HG03521 (cell line): Measurements from ENCODE around the gene LAMTOR1.
"Not testable (repeated sequence)": the region's sequence is repeated elsewhere in the genome, so short reads cannot be mapped to it uniquely, and the experiment has no call there.

Experiments used
- ATAC-seq: cut with Tn5 transposase; IDR thresholded peaks from one replicate; pipeline ENCODE4 v1.9.1; 2021; ENCODE audit warnings: mild to moderate bottlenecking, moderate library complexity; ENCODE audit not compliant: unreplicated experiment

Gene LAMTOR1

GRCh38 chr11:72102946-72103753 is at the start of gene LAMTOR1:
Gene LAMTOR1, minus strand, starts transcription at chr11:72103297. Its CDS starts 73 bp downstream, at chr11:72103224.
- peak; percentile 84 for ATAC-seq

- ATAC-seq: no peak
Observed at GRCh38 chr11:72150882-72151281, 47.8 kb upstream of the LAMTOR1 start.

GRCh38 chr11:72146625-72147024 is 43.5 kb upstream of the LAMTOR1 start:
- ATAC-seq: no peak

- no peak for ATAC-seq
Observed at GRCh38 chr11:72144807-72145565, 41.9 kb upstream of the LAMTOR1 start.

GRCh38 chr11:72142543-72142942 is 39.4 kb upstream of the LAMTOR1 start:
- ATAC-seq: not testable (repeated sequence)

GRCh38 chr11:72142086-72142485 is 39.0 kb upstream of the LAMTOR1 start:
- ATAC-seq: not testable (repeated sequence)

- ATAC-seq: no peak
Observed at GRCh38 chr11:72141066-72141465, 38.0 kb upstream of the LAMTOR1 start.

- no peak for ATAC-seq
Observed at GRCh38 chr11:72140661-72141060, 37.6 kb upstream of the LAMTOR1 start.

GRCh38 chr11:72139500-72139899 is 36.4 kb upstream of the LAMTOR1 start:
- ATAC-seq: no peak

- ATAC-seq: no peak
Observed at GRCh38 chr11:72138821-72139390, 35.8 kb upstream of the LAMTOR1 start.

GRCh38 chr11:72136684-72137262 is 33.7 kb upstream of the LAMTOR1 start:
- no peak for ATAC-seq

- no peak for ATAC-seq
Observed at GRCh38 chr11:72135891-72136683, 33.0 kb upstream of the LAMTOR1 start.

- ATAC-seq: not testable (repeated sequence)
Observed at GRCh38 chr11:72135473-72135872, 32.4 kb upstream of the LAMTOR1 start, which contains the start of gene FOLR3. Gene FOLR3, plus strand, starts transcription at chr11:72135725. Its CDS starts 228 bp downstream, at chr11:72135953.

GRCh38 chr11:72132646-72133045 is 29.5 kb upstream of the LAMTOR1 start:
- ATAC-seq: no peak

- ATAC-seq: no peak
Observed at GRCh38 chr11:72129381-72129780, 26.3 kb upstream of the LAMTOR1 start.

- no peak for ATAC-seq
Observed at GRCh38 chr11:72127923-72128322, 24.8 kb upstream of the LAMTOR1 start.

GRCh38 chr11:72125956-72126355 is 22.9 kb upstream of the LAMTOR1 start:
- no peak for ATAC-seq

GRCh38 chr11:72124046-72124445 is 20.9 kb upstream of the LAMTOR1 start:
- no peak for ATAC-seq

GRCh38 chr11:72123117-72123653 is 20.1 kb upstream of the LAMTOR1 start:
- no peak for ATAC-seq

- ATAC-seq: no peak
Observed at GRCh38 chr11:72122607-72123006, 19.5 kb upstream of the LAMTOR1 start.
